Neuronal stem cell (in vitro differentiated cells): Measurements from ENCODE around the gene ARHGAP44. TPM values are rescaled to one million over a fixed set of nuclear protein-coding genes. Genes with fewer than 3 reads are reported as not detected.
A peak's percentile ranks its signal among the peaks of the same experiment; 100 is the strongest.

Source experiments
- DNase-seq: peaks from one replicate; pipeline ENCODE4 v3.0.0-alpha.2; 2013; ENCODE audit warnings: low spot score
- H2AFZ ChIP-seq: one replicate; pipeline ENCODE4 v1.6.1; 2013; ENCODE audit warnings: mild to moderate bottlenecking, low read length, inconsistent platforms
- H2AK5ac ChIP-seq: 2 replicates; pipeline ENCODE4 v1.6.1; 2013; ENCODE audit warnings: low read depth, mild to moderate bottlenecking, inconsistent platforms, low read length, moderate library complexity, mixed read lengths
- H2BK120ac ChIP-seq: 2 replicates; pipeline ENCODE4 v1.6.1; 2013; ENCODE audit warnings: low read depth, mild to moderate bottlenecking, inconsistent platforms, low read length, moderate library complexity, mixed read lengths
- H2BK12ac ChIP-seq: one replicate; pipeline ENCODE4 v1.6.1; 2013; ENCODE audit warnings: low read length, inconsistent platforms
- H2BK15ac ChIP-seq: 2 replicates; pipeline ENCODE4 v1.6.1; 2013; ENCODE audit warnings: mild to moderate bottlenecking, low read length, inconsistent platforms, mixed read lengths
- H2BK5ac ChIP-seq: one replicate; pipeline ENCODE4 v1.6.1; 2013; ENCODE audit warnings: inconsistent platforms, mild to moderate bottlenecking, low read length, moderate library complexity
- H3K14ac ChIP-seq: one replicate; pipeline ENCODE4 v1.6.1; 2013; ENCODE audit warnings: low read length, inconsistent platforms
- H3K18ac ChIP-seq: 2 replicates; pipeline ENCODE4 v1.6.1; 2013; ENCODE audit warnings: low read length, inconsistent platforms
- H3K23ac ChIP-seq: 2 replicates; pipeline ENCODE4 v1.6.1; 2013; ENCODE audit warnings: low read depth, mild to moderate bottlenecking, mixed read lengths, low read length, inconsistent platforms; ENCODE audit not compliant: poor library complexity
- H3K27ac ChIP-seq: replicated peaks from 3 replicates; pipeline ENCODE4 v1.5.1; 2013; ENCODE audit warnings: low read length, inconsistent platforms
- H3K27me3 ChIP-seq, 3 experiments: 2 replicates each; pipeline ENCODE4 v1.6.1; 2013; ENCODE audit warnings: low read length in 3 of 3, mild to moderate bottlenecking in 2 of 3, inconsistent platforms in 1 of 3, low read depth in 1 of 3, mixed read lengths in 1 of 3, moderate library complexity in 1 of 3; ENCODE audit not compliant: control insufficient read depth in 3 of 3, insufficient read depth in 3 of 3
- H3K36me3 ChIP-seq, 2 donors: replicated peaks in 1 of 2; 2 replicates each; pipeline ENCODE4 v1.6.1; 2013; ENCODE audit warnings: low read length in 2 of 2; ENCODE audit not compliant: control insufficient read depth in 2 of 2, insufficient read depth in 2 of 2
- H3K4ac ChIP-seq: 2 replicates; pipeline ENCODE4 v1.6.1; 2013; ENCODE audit warnings: inconsistent platforms, mild to moderate bottlenecking, low read length, moderate library complexity
- H3K4me1 ChIP-seq, 2 donors: 1 replicate in 1 of 2; 2 replicates in 1 of 2; pipeline ENCODE4 v1.6.1; 2013; ENCODE audit warnings: low read length in 2 of 2, low read depth in 1 of 2; ENCODE audit not compliant: control insufficient read depth in 2 of 2, insufficient read depth in 1 of 2
- H3K4me2 ChIP-seq: one replicate; pipeline ENCODE4 v1.6.1; 2013; ENCODE audit warnings: mild to moderate bottlenecking, low read length, inconsistent platforms; ENCODE audit not compliant: insufficient read depth, poor library complexity, severe bottlenecking
- H3K4me3 ChIP-seq, 2 donors: 2 replicates each; pipeline ENCODE4 v1.5.1; 2013; ENCODE audit warnings: low read length in 2 of 2, mild to moderate bottlenecking in 2 of 2, inconsistent platforms in 1 of 2, moderate library complexity in 1 of 2
- H3K79me1 ChIP-seq: one replicate; pipeline ENCODE4 v1.6.1; 2013; ENCODE audit warnings: low read depth, mild to moderate bottlenecking, inconsistent platforms, low read length, moderate library complexity
- H3K9ac ChIP-seq: one replicate; pipeline ENCODE4 v1.6.1; 2013; ENCODE audit warnings: mild to moderate bottlenecking, low read depth, low read length, inconsistent platforms; ENCODE audit not compliant: poor library complexity
- H3K9me3 ChIP-seq, 2 donors: replicated peaks in 1 of 2; 2 replicates each; pipeline versions ENCODE3 to v1.6.1; 2013; ENCODE audit warnings: low read length in 2 of 2, mild to moderate bottlenecking in 2 of 2, inconsistent platforms in 1 of 2, low read depth in 1 of 2, mixed read lengths in 1 of 2, moderate library complexity in 1 of 2; ENCODE audit not compliant: control insufficient read depth in 2 of 2, insufficient read depth in 1 of 2
- H4K8ac ChIP-seq: one replicate; pipeline ENCODE4 v1.6.1; 2013; ENCODE audit warnings: low read depth, mild to moderate bottlenecking, inconsistent platforms, low read length, moderate library complexity
- H4K91ac ChIP-seq: one replicate; pipeline ENCODE4 v1.6.1; 2013; ENCODE audit warnings: low read length, low read depth, mild to moderate bottlenecking, inconsistent platforms; ENCODE audit not compliant: poor library complexity
- WGBS, 2 donors: extraction: QIAGEN DNeasy Blood & Tissue Kit; methylation state at CpG; one replicate each; pipeline ENCODE4 v1.1.7; 2013; ENCODE audit warnings: missing lambda C conversion rate in 2 of 2, mixed read lengths in 1 of 2; ENCODE audit not compliant: insufficient read length in 2 of 2, insufficient replicate concordance in 1 of 2; ENCODE audit errors: extremely low coverage in 2 of 2; 5-methylcytosine and 5-hydroxymethylcytosine counted together
- polyA plus RNA-seq, 2 experiments: library from polyadenylated mRNA; stranded (reverse); fragments of 200-250 nt; gene quantifications; one replicate each; pipeline ENCODE4 v1.2.3, GENCODE V29; 2013

Gene ARHGAP44
- 6.8 TPM for polyA plus RNA-seq (2013, experiment 1 of 2)
- polyA plus RNA-seq (2013, experiment 2 of 2): 6.9 TPM

GRCh38 chr17:12789481-12790248 lies at the start of gene ARHGAP44:
Gene ARHGAP44, plus strand, starts transcription at chr17:12789498. Its CDS starts 341 bp downstream, at chr17:12789839.
- H3K4ac ChIP-seq: no peak within 1 kb of the TSS
- peak within 1 kb of the TSS; percentile 1 for H3K23ac ChIP-seq
- H2AFZ ChIP-seq: peak within 1 kb of the TSS; percentile 98
- H3K79me1 ChIP-seq: peaks cover 3% of the 10 kb centered on the region
- H3K14ac ChIP-seq: peak within 1 kb of the TSS; percentile 90
- H3K36me3 ChIP-seq: no peaks in the 10 kb centered on the region
- no CpG with 5 or more reads among the region's 86 CpGs for WGBS, 2 donors
- peak within 1 kb of the TSS; percentile 53 for H3K27ac ChIP-seq
- H3K4me3 ChIP-seq: peak within 1 kb of the TSS; percentile 59 to 96
- H2BK15ac ChIP-seq: no peak within 1 kb of the TSS
- no peaks in the 10 kb centered on the region for H3K9me3 ChIP-seq
- no peak within 1 kb of the TSS for H2BK12ac ChIP-seq
- peak within 1 kb of the TSS; percentile 91 for H3K18ac ChIP-seq
- H3K4me2 ChIP-seq: peak within 1 kb of the TSS; percentile 94
- DNase-seq: peak; percentile 65
- no peak within 1 kb of the TSS for H4K8ac ChIP-seq
- no peak within 1 kb of the TSS for H4K91ac ChIP-seq
- H2BK120ac ChIP-seq: no peak within 1 kb of the TSS
- peaks cover 0 to 27% (median 0%) of the 10 kb centered on the region in 3 experiments for H3K27me3 ChIP-seq
- no peak within 1 kb of the TSS for H2BK5ac ChIP-seq
- no peak within 1 kb of the TSS for H2AK5ac ChIP-seq
- peak within 1 kb of the TSS; percentile 89 for H3K9ac ChIP-seq
- peaks cover 0 to 6% of the 10 kb centered on the region in 2 donors for H3K4me1 ChIP-seq

- no peak overlapping the region for H3K14ac ChIP-seq
- H4K91ac ChIP-seq: no peak overlapping the region
- no peaks in the 10 kb centered on the region for H3K4me1 ChIP-seq
- H3K18ac ChIP-seq: no peak overlapping the region
- H3K27ac ChIP-seq: no peak overlapping the region
- no peaks in the 10 kb centered on the region for H3K9me3 ChIP-seq
- H2BK5ac ChIP-seq: no peak overlapping the region
- no peak overlapping the region for H2AFZ ChIP-seq
- H2BK12ac ChIP-seq: no peak overlapping the region
- WGBS, 2 donors: no CpG with 5 or more reads among the region's 4 CpGs
- DNase-seq: no peak
- H3K9ac ChIP-seq: no peak overlapping the region
- no peak overlapping the region for H2AK5ac ChIP-seq
- no peaks in the 10 kb centered on the region for H3K79me1 ChIP-seq
- no peak overlapping the region for H3K4me2 ChIP-seq
- H3K36me3 ChIP-seq: no peaks in the 10 kb centered on the region
- H3K23ac ChIP-seq: no peak overlapping the region
- no peak overlapping the region for H2BK15ac ChIP-seq
- no peak overlapping the region for H2BK120ac ChIP-seq
- no peak overlapping the region for H3K4ac ChIP-seq
- no peak overlapping the region for H4K8ac ChIP-seq
- H3K4me3 ChIP-seq: no peak overlapping the region
- H3K27me3 ChIP-seq: no peaks in the 10 kb centered on the region
Measured at GRCh38 chr17:12739500-12739899, 49.8 kb upstream of the ARHGAP44 start.

GRCh38 chr17:12743046-12743445 lies 46.3 kb upstream of the ARHGAP44 start:
- Histone ChIP-seq H3K23ac (no peak overlapping the region), H3K9ac (no peak overlapping the region), H2BK12ac (no peak overlapping the region), H4K8ac (no peak overlapping the region), H3K4ac (no peak overlapping the region), H3K27me3 (no peaks in the 10 kb centered on the region), H3K14ac (no peak overlapping the region), H3K4me1 (no peaks in the 10 kb centered on the region), H3K36me3 (no peaks in the 10 kb centered on the region), H4K91ac (no peak overlapping the region), H2BK5ac (no peak overlapping the region), H3K27ac (no peak overlapping the region), H2AFZ (no peak overlapping the region), H3K18ac (no peak overlapping the region), H2BK15ac (no peak overlapping the region), H3K9me3 (no peaks in the 10 kb centered on the region), H3K4me2 (no peak overlapping the region), H2AK5ac (no peak overlapping the region), H3K79me1 (no peaks in the 10 kb centered on the region), H2BK120ac (no peak overlapping the region), H3K4me3 (no peak overlapping the region)
- no peak for DNase-seq
- no CpG with 5 or more reads among the region's 3 CpGs for WGBS, 2 donors

GRCh38 chr17:12744298-12744697 lies 45.0 kb upstream of the ARHGAP44 start:
- Histone ChIP-seq H2AFZ (no peak overlapping the region), H2BK5ac (no peak overlapping the region), H2BK15ac (no peak overlapping the region), H3K27ac (no peak overlapping the region), H3K9me3 (no peaks in the 10 kb centered on the region), H2AK5ac (no peak overlapping the region), H3K23ac (no peak overlapping the region), H2BK12ac (no peak overlapping the region), H4K8ac (no peak overlapping the region), H3K4me2 (no peak overlapping the region), H3K4me1 (no peaks in the 10 kb centered on the region), H4K91ac (no peak overlapping the region), H3K18ac (no peak overlapping the region), H3K79me1 (no peaks in the 10 kb centered on the region), H3K9ac (no peak overlapping the region), H3K27me3 (no peaks in the 10 kb centered on the region), H3K14ac (no peak overlapping the region), H3K36me3 (no peaks in the 10 kb centered on the region), H2BK120ac (no peak overlapping the region), H3K4ac (no peak overlapping the region), H3K4me3 (no peak overlapping the region)
- DNase-seq: no peak
- no CpG with 5 or more reads among the region's 5 CpGs for WGBS, 2 donors
